ENCODE results near the gene SEC23B. TPM values are rescaled to one million over a fixed set of nuclear protein-coding genes. Genes with fewer than 3 reads are reported as not detected.

Gene SEC23B
- total and polyA plus RNA-seq, 2 of the 4 experiments (the other 2 are of a cell fraction), result 51.5 to 78.9 TPM

- ChIA-PET CTCF (interaction anchor here (1.0 kb wide), 1 partner anchor 190 kb away, joined by 3 read pairs; no protein-coding TSS in a partner anchor), POLR2A (ENCODE audit: unreplicated experiment) (interaction anchor here (0.6 to 1.8 kb wide), 2 partner anchors 20 to 40 kb away, joined by 4 to 6 read pairs; no protein-coding TSS in a partner anchor)
- Histone ChIP-seq H3K14ac (replicated peaks; ENCODE audit: low read depth, low read length) (no peak overlapping the region), H2BK120ac (ENCODE audit: low read depth, low read length) (no peak overlapping the region), H2BK15ac (ENCODE audit: low read depth, low read length) (no peak overlapping the region), H3K4me3 (ENCODE audit: insufficient read depth, low read depth, low read length) (peak overlapping the region; percentile 75), H3K36me3 (ENCODE audit: control insufficient read depth, insufficient read depth, low read length) (peaks cover 4% of the 10 kb centered on the region), H3K4me2 (ENCODE audit: low read depth, low read length) (peak overlapping the region; percentile 85), H2AK9ac (replicated peaks; ENCODE audit: low read depth, low read length, poor library complexity) (no peak overlapping the region), H3K27me3 (ENCODE audit: control insufficient read depth, insufficient read depth, low read length) (no peaks in the 10 kb centered on the region), H2AK5ac (ENCODE audit: low read depth, low read length) (no peak overlapping the region), H3K9ac (ENCODE audit: low read depth, low read length) (peak overlapping the region; percentile 81), H3K56ac (ENCODE audit: extremely low read depth, insufficient read depth, low read length) (no peak overlapping the region), H4K91ac (ENCODE audit: insufficient read depth, low read depth, low read length) (no peak overlapping the region), H2BK20ac (ENCODE audit: low read depth, low read length) (no peak overlapping the region), H4K20me1 (ENCODE audit: insufficient read depth, low read length) (no peaks in the 10 kb centered on the region), H3K79me1 (ENCODE audit: low read depth in 1 of 2, low read length in 2 of 2) (peaks cover 15 to 30% of the 10 kb centered on the region in 2 experiments), H2AFZ (replicated peaks; ENCODE audit: low read length, poor library complexity) (peak overlapping the region; percentile 96), H4K8ac (ENCODE audit: low read depth in 2 of 2, low read length in 2 of 2) (peak overlapping the region; percentile 58 to 61; a peak in 3 of 4 replicates), H3K9me1 (ENCODE audit: insufficient read depth, low read length) (no peaks in the 10 kb centered on the region), H3K27ac (ENCODE audit: insufficient read depth, low read length) (peak overlapping the region; percentile 54), H3K4ac (ENCODE audit: low read depth, low read length) (0 out of 2 replicates have a peak overlapping the region, but pooled peaks have one; percentile 30), H3K18ac (ENCODE audit: low read depth, low read length) (no peak overlapping the region), H3K4me1 (ENCODE audit: control insufficient read depth, insufficient read depth, low read length) (peaks cover 1% of the 10 kb centered on the region; the same call in 1 of the 2 replicates), H2BK5ac (ENCODE audit: low read depth, low read length, poor library complexity, severe bottlenecking) (no peak overlapping the region), H3K23ac (ENCODE audit: low read depth, low read length) (no peak overlapping the region), H3K9me3 (ENCODE audit: control insufficient read depth, insufficient read depth, low read length) (no peaks in the 10 kb centered on the region), H4K5ac (ENCODE audit: low read depth, low read length) (peak overlapping the region; percentile 68)
- in situ Hi-C loops (cut with MboI; ENCODE audit: low sequenced_read_pairs) (no loop called here), dilution Hi-C loops (cut with HindIII; ENCODE audit: low sequenced_read_pairs, unreplicated experiment) (no loop called here), intact Hi-C loops (cut with micrococcal nuclease) (loop anchor here (2.0 to 10.0 kb wide), 2 partner anchors 40 to 162 kb away; partner anchors contain the start of gene SEC23B)
- no peak for TF ChIP-seq CTCF (conservative IDR thresholded peaks at IDR 0.05; ENCODE audit: low read depth, low read length)
- no peak for TF ChIP-seq MAZ (IDR thresholded peaks at IDR 0.05; ENCODE audit: borderline replicate concordance, low read depth, low read length)
- no peak for TF ChIP-seq RFX5 (IDR thresholded peaks at IDR 0.05; ENCODE audit: low read depth, low read length)
- TF ChIP-seq RAD21 (IDR thresholded peaks at IDR 0.05; ENCODE audit: low read length), result no peak
- TF ChIP-seq, protein P1, sequence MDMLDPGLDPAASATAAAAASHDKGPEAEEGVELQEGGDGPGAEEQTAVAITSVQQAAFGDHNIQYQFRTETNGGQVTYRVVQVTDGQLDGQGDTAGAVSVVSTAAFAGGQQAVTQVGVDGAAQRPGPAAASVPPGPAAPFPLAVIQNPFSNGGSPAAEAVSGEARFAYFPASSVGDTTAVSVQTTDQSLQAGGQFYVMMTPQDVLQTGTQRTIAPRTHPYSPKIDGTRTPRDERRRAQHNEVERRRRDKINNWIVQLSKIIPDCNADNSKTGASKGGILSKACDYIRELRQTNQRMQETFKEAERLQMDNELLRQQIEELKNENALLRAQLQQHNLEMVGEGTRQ (IDR thresholded peaks at IDR 0.05; ENCODE audit: low read depth, low read length), result no peak
- no peak for TF ChIP-seq SMC3 (IDR thresholded peaks at IDR 0.05; ENCODE audit: low read depth, low read length)
- no peak for TF ChIP-seq MAFK (IDR thresholded peaks at IDR 0.05; ENCODE audit: low read depth, low read length)
- no peak for TF ChIP-seq BHLHE40 (IDR thresholded peaks at IDR 0.05; ENCODE audit: low read depth, low read length)
- no peak for TF ChIP-seq FOS (IDR thresholded peaks at IDR 0.05; ENCODE audit: low read depth, low read length)
- TF ChIP-seq RCOR1 (IDR thresholded peaks at IDR 0.05; ENCODE audit: insufficient replicate concordance, low read length), result no peak
- no peak for TF ChIP-seq ELK1 (IDR thresholded peaks at IDR 0.05; ENCODE audit: borderline replicate concordance, low read depth, low read length)
- no peak for TF ChIP-seq NFE2L2 (IDR thresholded peaks at IDR 0.05; ENCODE audit: low read depth, low read length)
- TF ChIP-seq MXI1 (IDR thresholded peaks at IDR 0.05; ENCODE audit: borderline replicate concordance, low read depth, low read length), result no peak
- TF ChIP-seq POLR2A (IDR thresholded peaks at IDR 0.05; ENCODE audit: low read depth, low read length), result no peak
- no peak for TF ChIP-seq CEBPB (IDR thresholded peaks at IDR 0.05; ENCODE audit: low read depth, low read length)
- no peak for TF ChIP-seq CHD1 (IDR thresholded peaks at IDR 0.05; ENCODE audit: low read depth, low read length)
- no peak for DNase-seq
- no TSS peak for BruUV-seq (replicated peaks)
- ATAC-seq (ENCODE audit: low read depth), result peak; percentile 76
- no CpG with 5 or more reads among the region's 15 CpGs for WGBS, 2 experiments (ENCODE audit: extremely low coverage in 2 of 2, insufficient read length in 1 of 2)
Measured at GRCh38 chr20:18466574-18466893, 41.2 kb upstream of the SEC23B start.

Data from IMR-90 (cell line).